Stimulated activated CD8-positive, alpha-beta memory T cell treated with anti-CD3 and anti-CD28 coated beads, Interleukin-2, amount 100 ng/mL, for 1 hour (primary cell): ENCODE measurements around the gene FTO.

Experiments
- DNase-seq, 2 donors: peaks; one replicate each; pipeline ENCODE4 v3.0.0-alpha.2; 2020; ENCODE audit warnings: low read depth in 2 of 2

Gene FTO

DNA sequence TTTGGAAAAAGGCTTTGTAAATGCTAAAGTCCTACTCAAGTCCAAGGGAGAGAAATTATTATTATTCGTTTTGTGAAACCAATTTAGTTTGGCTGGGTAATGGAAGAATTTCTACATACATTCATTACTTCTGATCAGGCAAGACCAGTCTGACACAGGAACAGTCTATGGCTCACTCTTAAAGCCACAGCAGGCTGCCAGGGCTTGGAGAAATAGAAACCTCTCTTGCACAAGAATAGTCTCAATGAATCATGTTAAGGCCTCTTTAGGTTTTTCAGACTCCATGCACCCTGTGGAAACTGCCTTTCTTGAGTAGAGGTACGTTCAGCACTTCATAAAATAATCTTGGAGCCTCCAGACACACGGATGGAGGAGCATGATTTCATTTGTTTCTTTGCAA, 414.9 kb downstream of the FTO start:
- no peak for DNase-seq

DNA sequence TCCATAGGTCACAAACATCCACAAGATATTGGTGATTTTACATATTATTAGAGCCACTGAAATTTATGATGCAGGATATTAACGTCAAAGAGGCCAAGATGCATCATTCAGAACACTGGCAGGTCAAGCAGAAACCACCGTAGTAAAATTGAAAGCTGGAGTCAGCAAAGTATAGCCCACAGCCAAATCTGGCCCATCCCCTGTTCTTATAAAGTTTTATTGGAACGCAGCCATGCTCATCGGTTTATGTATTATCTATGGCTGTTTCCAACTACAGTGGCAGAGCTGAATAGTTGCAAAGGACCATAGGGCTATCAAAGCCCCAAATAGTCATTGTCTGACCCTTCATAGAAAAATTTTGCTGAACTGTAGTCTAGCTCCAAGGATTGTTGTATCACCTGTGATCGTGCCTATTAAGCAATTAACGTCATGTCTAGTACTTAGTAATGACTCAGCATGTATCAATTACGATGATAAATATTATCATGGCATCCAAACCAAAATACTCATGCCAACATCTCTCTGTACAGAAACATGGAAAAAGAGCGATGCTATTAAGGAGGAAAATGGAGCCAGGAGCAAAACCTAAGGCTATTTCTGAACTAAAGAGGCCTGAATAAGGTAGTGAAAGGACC, 417.0 kb downstream of the FTO start:
- DNase-seq, result no peak

DNA sequence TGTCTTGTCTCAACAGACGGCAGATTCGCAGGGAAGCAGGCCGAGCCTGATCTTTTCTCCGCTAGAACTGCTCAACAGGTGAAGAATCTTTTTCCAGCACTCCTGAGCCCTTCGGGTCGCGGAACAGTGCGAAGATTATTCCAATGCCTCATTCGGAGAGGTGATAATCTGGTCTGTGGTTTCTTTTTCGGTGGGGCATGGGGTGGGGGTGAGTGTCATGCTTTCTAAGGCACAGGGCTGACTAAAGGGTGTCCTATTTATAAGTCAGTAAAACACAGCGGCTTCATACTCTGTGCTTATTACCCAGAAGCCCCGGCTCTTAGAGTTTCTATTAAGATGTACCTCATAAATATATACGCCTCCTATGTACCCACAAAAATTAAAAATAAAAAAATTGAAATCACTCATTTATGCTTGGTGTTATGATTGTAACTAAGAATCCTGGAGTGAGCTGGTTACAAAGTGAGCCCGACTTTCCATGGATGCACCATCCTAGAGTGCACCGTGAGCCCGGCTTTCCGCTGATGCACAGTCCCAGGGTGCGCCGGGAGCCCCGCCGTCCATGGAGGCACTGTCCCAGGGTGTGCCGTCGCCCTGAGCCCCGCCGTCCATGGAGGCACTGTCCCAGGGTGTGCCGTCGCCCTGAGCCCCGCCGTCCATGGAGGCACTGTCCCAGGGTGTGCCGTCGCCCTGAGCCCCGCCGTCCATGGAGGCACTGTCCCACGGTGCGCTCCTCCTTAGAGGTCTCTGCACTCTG, 417.8 kb downstream of the FTO start:
- no peak for DNase-seq

DNA sequence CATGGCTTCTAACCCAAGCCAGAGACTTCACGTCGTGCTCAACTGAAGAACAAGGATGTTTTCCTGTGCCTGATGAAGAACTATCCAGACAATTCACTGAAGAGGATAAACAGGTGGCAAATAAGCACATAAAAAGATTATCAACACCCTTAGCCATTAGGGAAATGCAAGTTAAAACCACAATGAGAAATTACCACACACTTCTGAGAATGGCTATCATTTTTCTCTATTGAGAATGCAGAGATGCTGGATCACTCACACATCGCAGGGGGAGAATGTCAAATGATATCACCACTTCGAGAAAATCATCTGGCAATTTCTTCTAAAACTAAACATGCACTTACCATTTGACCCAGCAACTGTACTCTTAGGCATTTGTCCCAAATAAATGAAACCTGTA, 419.8 kb downstream of the FTO start:
- DNase-seq, result no peak

DNA sequence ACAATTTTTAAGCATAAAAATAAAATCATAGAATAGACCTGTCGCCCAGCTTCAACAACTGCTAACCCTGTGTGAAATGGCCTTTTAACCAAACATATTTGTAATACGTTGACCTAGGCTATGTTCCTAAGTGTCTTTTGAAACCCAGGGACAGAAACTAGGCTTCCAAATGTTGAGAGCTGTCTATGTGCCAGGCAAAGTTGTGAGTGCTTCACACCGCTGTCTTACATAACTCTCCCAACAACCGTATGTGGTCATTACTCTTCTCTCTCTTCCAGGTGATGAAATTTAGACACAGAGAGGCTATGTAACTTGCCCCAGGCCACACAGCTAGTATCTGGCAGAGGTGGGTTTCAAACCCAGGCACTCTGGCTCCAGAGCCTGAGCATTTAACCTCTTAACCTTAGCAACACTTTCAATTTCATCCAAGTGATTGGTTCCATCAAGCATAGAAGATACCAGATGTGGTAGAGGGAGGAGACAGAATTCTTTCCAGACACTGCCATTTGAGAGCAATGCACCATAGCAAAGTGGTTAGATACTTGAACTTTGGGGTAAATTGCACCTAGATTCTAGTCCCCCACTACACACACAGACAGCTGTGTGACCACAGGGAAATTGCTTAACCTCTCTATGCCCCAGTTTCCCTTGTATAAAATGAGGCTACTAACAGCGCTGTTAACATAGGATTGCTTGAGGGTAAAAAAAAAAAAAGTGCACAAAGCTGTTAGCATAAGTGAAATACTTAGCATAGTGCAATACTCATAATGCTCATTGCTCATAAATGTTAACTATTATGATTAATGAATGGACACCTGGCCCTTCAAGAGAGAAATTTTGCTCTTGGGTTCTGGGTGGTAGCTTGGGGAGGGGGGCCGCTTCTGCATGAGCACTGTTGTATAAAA, 422.0 kb downstream of the FTO start:
- DNase-seq, result no peak

DNA sequence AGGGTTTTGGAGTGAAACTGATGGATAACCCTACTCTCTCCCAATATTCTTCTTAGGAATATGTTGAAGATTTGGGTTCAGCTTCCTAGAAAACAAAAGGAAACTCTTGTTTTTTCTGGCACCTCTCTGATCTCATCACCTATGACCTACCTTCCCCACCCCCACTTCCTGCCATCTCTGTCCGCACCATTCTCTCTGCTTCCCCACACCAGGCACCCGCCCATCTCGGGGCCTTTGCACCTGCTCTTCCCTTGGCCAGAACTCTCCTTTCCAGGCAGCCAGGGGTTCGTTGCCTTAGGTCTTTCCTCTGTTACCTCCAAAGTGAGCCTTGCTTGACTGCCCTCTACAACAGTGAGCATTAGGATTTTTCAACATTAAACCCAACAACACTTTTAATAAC, 423.0 kb downstream of the FTO start:
- DNase-seq, result no peak

DNA sequence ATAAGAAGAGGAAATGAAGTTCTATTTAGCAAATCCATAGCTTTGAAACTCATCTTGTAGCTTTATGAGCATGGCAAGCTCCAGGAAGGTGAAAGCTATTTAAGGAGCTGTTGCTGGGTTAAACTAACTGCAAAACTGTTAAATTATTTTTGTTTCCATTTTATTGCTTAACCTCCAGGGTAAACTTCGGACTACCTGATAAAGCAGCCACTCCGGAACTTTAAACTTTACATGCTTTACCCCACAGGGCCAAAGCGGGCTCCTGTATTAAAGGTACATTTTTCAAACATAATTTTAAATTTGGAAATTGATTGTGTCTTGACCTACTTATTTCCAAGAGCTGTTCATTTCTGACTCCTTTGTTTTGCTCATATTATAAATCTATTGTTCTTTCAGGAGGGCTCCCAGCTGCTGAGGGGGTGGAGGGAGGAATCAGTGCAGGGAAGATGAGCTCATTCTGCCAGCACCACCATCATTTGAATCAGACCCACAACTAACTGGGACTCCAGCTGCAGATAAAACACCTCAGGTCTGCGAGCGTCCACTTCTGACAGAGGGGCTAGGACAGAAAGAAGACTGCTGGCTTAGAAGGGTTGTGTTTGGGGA, 424.8 kb downstream of the FTO start:
- DNase-seq, result no peak

DNA sequence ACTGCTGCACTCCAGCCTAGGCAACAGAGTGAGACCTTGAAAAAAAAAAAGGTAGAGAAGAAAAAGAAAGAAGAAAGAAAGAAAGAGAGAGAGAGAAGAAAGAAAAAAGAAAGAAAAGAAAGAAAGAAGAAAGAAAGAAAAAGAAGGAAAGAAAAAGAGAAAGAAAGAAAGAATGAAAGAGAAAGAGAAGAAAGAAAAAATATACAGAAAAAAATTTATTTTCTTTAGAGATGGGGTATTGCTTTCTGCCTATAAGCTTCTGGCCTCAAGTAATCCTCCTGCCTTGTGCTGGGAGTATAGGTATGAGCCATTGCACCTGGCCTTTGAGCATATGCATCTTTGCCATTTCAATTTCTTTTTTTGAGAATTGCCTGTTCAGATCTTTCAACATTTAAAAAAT, 425.9 kb downstream of the FTO start:
- DNase-seq, result no peak

DNA sequence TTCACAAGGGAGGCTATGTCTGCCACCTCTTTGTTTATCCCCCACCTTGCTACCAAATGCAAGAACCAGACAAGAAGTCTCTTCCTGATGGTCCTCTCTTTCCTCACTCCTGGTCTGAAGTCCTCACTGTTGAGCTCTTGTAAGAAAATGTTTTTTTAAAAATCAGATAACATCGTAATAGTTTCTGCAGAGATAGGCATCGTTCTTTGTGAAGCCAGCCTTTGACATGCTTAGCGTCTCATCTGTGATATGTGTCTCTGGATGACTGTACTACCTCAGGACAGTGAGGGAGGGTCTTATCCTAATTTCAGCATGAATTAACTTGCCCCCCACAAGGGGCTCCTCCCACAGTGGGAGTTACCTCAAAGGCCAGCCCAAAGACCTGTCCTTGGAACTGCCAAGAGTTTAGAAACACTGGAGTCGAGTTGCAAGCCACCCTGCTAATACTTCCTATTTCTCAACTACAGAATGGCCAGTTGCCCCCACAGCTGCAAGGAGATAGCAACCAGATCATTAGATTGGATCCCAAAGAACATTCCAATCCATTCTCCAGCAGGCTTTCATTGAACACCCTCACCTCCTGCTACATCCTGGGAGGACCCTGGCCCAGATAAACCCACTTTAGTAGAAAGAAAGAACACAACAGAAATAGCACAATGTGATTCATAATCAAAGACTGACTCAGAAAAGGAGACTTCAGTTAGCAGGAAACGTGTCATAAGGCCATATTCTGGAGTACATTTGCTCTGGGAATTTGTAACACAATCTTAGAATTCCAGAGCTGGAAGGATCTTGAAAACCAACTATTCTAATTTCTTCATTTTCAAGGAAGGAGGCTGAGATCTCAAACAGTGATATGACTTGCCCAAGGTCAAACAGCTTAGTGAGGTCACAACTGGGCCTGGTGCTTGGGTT, 431.7 kb downstream of the FTO start:
- no peak for DNase-seq

DNA sequence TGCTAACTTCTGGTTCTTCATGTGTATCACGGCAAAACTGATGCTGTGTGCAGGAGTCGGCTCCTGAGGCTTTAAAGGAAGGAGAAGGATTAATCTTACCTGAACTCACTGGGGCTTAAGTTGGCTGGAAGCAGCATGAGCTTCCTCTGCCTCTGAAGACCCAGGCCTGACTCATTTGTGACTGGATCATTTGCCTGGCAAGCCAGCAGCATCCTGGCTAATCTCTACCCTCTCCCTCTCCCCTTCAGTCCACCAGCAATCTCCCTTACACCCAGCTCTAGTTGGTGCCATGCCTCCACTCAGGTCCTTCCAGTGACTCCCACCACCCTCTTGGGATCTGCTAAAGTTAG, 432.3 kb downstream of the FTO start:
- no peak for DNase-seq

DNA sequence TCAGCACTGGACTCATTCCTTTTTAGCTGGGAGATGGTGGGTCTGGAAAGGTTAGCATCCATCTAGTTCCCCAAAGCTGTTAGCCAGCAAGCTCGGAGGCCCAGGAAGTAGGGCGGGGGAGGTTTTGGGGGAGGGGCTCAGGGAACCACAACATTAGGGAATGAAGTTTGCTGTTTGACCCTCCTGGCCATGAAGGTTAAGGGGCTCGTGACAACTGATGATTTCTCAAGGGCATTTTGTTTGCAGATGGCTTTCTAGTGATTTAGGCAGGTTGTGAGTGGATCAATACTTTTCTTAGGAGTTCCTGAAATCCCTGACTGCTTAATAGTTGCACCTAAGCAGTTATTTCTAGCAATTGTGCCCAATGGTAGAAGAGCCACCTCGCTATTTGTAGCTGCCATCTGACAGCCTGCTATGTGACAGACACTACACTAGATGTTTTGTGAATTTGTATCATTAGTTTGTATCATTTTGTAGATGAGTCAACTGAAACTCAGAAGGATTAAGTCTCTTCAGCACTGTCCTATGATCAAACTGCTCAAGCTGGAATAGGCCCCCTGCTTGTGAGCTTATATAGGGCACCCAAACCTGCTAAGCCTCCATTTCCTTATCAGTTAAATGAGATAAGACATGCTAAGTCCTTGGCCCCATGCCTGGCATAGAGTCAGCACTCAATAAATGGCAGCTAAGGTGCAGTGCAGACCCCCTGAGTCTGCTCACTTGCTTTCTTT, 436.3 kb downstream of the FTO start:
- no peak for DNase-seq

DNA sequence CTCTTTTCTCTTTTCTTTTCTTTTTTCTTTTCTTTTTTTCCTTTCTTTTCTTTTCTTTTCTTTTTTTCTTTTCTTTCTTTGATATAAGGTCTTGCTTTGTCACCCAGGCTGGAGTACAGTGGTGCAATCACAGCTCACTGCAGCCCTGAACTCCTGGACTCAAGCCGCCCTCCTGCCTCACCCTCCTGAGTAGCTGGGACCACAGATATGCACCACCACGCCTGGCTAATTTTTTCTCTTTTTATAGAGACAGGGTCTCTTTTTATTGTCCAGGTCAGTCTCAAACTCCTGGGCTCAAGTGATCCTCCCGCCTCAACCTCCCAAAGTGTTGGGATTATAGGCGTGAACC, 436.8 kb downstream of the FTO start:
- DNase-seq, result no peak

DNA sequence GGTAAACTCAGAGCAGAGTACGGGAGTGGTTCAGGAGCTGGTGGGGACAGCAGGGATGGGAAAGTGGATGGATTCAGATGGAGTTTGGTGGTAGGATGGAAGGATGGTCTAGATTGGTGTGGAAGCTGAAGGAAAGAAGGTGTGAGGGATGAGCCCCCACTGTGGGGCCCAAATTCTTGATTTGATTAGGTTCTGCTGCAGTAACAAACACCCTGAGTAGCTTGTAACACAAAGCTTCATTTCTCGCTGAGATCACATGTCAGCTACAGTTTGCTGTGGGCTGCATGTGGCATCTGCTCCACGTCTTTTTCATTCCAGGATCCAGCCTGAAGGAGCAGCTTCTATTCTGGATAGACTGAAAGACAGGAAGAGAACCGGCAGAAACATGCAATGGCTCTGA, 438.8 kb downstream of the FTO start:
- DNase-seq, result no peak

DNA sequence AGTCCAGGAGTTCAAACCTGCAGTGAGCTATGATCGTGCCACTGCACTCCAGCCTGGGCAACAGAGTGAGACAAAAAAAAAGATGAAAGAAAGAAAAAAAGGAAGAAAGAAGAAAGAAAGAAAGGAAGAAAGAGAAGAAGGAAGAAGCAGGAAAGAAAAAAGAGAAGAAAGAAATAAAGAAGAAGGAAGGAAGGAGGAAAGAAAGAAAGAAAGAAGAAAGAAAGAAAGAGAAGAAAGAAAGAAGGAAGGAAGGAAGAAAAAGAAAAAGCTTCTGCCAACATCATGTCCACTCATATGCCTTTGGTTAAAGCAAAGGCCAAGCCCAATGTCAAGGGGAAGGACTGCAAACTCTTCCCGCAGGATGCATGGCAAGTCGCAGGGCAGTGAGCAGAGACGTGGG, 439.5 kb downstream of the FTO start:
- DNase-seq, result no peak

DNA sequence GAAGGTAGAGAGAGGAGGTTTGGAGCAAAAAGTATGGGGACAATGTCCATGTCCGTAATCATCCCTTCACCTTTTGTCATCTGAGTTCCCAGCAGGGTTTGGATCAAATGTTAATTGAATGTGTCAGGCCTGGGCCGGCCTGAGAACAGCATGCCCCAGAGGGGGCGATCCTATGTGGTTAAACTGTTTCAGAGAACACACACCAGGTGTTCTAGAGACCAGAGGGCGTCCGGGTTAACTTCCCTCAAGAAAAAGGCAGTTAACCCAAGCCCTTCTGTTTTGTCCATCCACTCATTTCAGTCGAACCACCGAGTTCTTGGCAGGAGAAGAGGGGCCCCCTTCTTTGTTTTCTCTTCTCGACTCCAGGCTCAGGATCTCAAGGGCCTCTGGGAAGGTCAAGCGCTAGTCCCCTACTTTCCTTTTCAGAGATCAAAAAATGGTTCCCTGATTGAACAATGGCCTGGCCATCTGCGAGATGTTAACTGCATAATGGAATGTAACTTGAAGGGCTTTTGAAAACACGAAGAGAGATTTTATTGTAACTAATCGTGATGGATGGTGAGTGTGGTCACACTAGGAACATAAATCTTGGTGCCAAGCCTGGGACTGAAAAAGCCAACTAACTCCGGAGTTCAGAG, 440.1 kb downstream of the FTO start:
- no peak for DNase-seq

DNA sequence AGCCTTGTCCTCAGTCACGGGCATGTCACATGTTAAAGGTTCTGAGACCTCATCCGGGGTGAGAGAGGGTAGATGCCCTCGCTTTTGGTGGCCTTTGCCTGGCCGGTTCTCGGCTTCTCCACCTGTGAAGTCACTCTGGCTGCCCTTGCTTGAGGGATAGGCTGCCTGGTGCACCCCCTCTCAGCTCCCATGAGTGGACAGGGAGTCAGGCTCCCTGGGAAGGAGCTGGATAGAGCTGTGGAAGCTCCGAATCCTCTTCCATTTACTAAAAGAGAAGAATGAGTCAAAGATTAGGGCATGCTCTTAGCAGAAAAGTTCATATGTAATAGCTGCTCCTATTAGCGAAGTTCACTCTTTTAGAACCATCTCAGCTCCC, 440.6 kb downstream of the FTO start:
- no peak for DNase-seq

DNA sequence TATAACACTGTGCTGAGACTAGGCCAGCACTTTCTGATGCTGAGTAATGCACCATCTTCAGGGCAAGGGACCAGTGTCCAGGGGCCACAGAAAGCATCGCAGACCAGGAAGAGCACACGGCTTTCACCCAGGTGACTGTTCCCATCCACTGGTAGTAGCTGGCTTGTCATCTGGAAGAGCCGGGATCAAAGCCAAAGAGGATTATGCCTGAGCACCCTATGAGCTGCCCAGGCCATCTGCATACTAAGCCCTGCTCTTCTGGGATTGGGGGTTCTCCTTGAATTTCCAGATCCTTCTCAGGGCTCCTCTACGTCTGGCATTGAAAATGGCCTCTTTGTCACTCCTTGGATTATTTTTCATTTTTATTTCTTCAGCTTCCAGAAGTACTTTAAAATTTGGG, 441.9 kb downstream of the FTO start:
- DNase-seq, result no peak

DNA sequence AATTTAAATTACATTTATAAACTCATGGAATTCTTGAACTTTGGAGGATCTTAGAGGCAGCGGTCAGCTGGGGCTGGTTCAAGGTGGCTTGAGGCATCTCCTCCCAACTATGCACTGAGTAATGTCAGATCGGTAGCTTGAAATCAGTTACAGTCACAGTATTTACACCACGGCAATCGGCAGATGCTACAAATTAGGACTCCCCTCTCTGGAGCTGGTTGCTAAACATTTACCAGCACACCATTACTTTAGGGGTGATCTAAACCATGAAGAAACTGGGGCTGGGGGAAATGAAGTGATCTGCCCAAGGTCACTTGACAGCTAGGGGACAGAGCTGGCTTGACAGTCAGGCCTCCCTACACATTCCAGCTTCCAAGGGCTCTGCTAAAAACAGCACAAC, 445.0 kb downstream of the FTO start:
- no peak for DNase-seq

DNA sequence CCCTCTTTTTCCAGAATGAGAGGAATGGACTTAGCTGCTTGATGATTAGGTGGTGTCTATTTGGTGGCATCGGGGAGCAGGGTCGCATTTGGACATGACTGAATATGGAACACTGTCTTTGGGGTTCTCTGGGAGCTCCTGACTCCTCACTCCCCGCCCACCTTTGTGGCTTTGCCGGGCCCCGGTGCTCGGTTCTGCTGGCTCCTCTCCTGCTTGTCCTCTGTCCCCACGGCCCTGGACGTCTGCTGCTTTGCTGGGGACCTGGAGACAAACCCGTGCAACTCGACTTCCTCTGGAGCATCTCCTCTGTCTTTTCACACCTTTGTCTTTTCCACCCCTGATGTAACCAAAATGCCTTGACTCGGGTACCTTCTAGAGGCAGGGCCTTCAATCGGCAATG, 446.9 kb downstream of the FTO start:
- DNase-seq, result no peak
